SU-DHL-6 (cell line): Measurements from ENCODE around the gene SLC30A7.

ENCODE experiments used
- H2AFZ ChIP-seq: fragments of 200-600 bp; sonication (generic); 2 replicates; pipeline ENCODE4 v1.6.1; 2014; ENCODE audit warnings: low read depth, mild to moderate bottlenecking, moderate library complexity, mixed read lengths, antibody characterized with exemption, low read length; ENCODE audit not compliant: severe bottlenecking
- H3F3A ChIP-seq: fragments of 200-600 bp; shearing (Covaris generic); 2 replicates; pipeline ENCODE4 v1.6.0; 2016; ENCODE audit warnings: antibody characterized with exemption, mild to moderate bottlenecking; ENCODE audit not compliant: insufficient read depth
- H3K27ac ChIP-seq: fragments of 200-600 bp; sonication (generic); 2 replicates; pipeline ENCODE4 v1.5.1; 2016; ENCODE audit warnings: low read depth, mild to moderate bottlenecking, low read length, moderate library complexity, mixed read lengths
- H3K27me3 ChIP-seq: fragments of 200-600 bp; sonication (generic), shearing (Covaris generic); 2 replicates; pipeline ENCODE4 v1.6.0; 2014; ENCODE audit warnings: mild to moderate bottlenecking, low read length
- H3K36me3 ChIP-seq: fragments of 200-600 bp; sonication (generic); 2 replicates; pipeline ENCODE4 v1.6.1; 2014; ENCODE audit warnings: mild to moderate bottlenecking, low read length, mixed read lengths
- H3K4me2 ChIP-seq: fragments of 300-600, 200-600 bp; shearing (Covaris generic), sonication (generic); 2 replicates; pipeline ENCODE4 v1.6.0; 2014; ENCODE audit warnings: low read length, low read depth, mild to moderate bottlenecking; ENCODE audit not compliant: poor library complexity, severe bottlenecking
- H3K4me3 ChIP-seq: fragments of 200-600 bp; sonication (generic); 2 replicates; pipeline ENCODE4 v1.5.1; 2014; ENCODE audit warnings: antibody characterized with exemption, low read length, mild to moderate bottlenecking, mixed read lengths; ENCODE audit not compliant: insufficient read depth, poor library complexity, severe bottlenecking
- H3K79me2 ChIP-seq: fragments of 200-600 bp; sonication (generic); 2 replicates; pipeline ENCODE4 v1.6.1; 2014; ENCODE audit warnings: mild to moderate bottlenecking, low read length, moderate library complexity; ENCODE audit not compliant: insufficient read depth
- H3K9ac ChIP-seq: fragments of 200-600 bp; sonication (generic); 2 replicates; pipeline ENCODE4 v1.7.0; 2014; ENCODE audit warnings: mild to moderate bottlenecking, low read length
- H3K9me2 ChIP-seq: fragments of 200-600 bp; sonication (generic); replicated peaks from 2 replicates; pipeline ENCODE4 v1.6.1; 2014; ENCODE audit warnings: low read length; ENCODE audit not compliant: insufficient read depth
- H3K9me3 ChIP-seq: fragments of 200-600 bp; sonication (generic); 2 replicates; pipeline ENCODE4 v1.6.1; 2014; ENCODE audit warnings: low read length, mixed read lengths; ENCODE audit not compliant: insufficient read depth
- H4K20me1 ChIP-seq: fragments of 200-600 bp; sonication (generic); 2 replicates; pipeline ENCODE4 v1.6.1; 2014; ENCODE audit warnings: low read depth, mild to moderate bottlenecking, antibody characterized with exemption, low read length, moderate library complexity, mixed read lengths
- EZH2phosphoT487 ChIP-seq: fragments of 200-600 bp; sonication (generic), shearing (Covaris generic); conservative IDR thresholded peaks from 2 replicates; pipeline ENCODE4 v1.6.1; 2018; ENCODE audit warnings: mild to moderate bottlenecking, antibody characterized with exemption, low read length, moderate library complexity, mixed read lengths
- TF ChIP-seq, protein P1 (sequence below): fragments of 200-600 bp; sonication (generic); IDR thresholded peaks from one replicate; pipeline ENCODE4 v1.5.1; 2017; ENCODE audit warnings: antibody characterized with exemption, mild to moderate bottlenecking, low read length, moderate library complexity; ENCODE audit not compliant: insufficient read depth, poor library complexity, severe bottlenecking

Gene SLC30A7

DNA sequence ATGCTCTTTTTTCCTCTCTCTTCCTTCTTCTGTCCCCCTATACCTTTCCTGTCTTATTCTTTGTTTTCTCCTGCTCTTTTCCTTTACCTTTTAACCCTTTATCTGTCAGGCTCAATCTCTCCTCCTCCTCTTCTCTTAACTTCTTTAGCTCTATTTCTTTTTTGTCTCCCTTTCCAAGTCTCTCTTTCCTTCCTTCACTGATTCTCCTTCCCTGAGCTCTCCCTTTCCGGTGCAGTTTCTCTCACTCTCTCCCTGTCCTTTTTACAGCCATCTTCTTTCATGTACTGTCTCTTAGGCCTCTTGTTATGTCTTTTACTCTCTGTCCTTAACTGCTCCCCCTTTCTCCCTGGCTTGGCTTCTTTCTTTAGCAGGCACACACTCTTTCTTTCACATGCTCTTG is 12.0 kb downstream of the SLC30A7 start:
- Histone ChIP-seq H3K4me2 (no peak overlapping the region), H3K27me3 (no peaks in the 10 kb centered on the region), H3K9ac (no peak overlapping the region), H3K9me2 (no peaks in the 10 kb centered on the region), H3K4me3 (no peak overlapping the region), H2AFZ (no peak overlapping the region), H3K9me3 (no peaks in the 10 kb centered on the region), H3K79me2 (peaks cover 13% of the 10 kb centered on the region; the same call in 1 of the 2 replicates), H3K27ac (no peak overlapping the region), H4K20me1 (no peaks in the 10 kb centered on the region), H3F3A (no peaks in the 10 kb centered on the region), H3K36me3 (peaks cover 48% of the 10 kb centered on the region; the same call in 1 of the 2 replicates)
- TF ChIP-seq, protein P1, sequence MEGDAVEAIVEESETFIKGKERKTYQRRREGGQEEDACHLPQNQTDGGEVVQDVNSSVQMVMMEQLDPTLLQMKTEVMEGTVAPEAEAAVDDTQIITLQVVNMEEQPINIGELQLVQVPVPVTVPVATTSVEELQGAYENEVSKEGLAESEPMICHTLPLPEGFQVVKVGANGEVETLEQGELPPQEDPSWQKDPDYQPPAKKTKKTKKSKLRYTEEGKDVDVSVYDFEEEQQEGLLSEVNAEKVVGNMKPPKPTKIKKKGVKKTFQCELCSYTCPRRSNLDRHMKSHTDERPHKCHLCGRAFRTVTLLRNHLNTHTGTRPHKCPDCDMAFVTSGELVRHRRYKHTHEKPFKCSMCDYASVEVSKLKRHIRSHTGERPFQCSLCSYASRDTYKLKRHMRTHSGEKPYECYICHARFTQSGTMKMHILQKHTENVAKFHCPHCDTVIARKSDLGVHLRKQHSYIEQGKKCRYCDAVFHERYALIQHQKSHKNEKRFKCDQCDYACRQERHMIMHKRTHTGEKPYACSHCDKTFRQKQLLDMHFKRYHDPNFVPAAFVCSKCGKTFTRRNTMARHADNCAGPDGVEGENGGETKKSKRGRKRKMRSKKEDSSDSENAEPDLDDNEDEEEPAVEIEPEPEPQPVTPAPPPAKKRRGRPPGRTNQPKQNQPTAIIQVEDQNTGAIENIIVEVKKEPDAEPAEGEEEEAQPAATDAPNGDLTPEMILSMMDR, result no peak
- no peak for TF ChIP-seq EZH2phosphoT487

DNA sequence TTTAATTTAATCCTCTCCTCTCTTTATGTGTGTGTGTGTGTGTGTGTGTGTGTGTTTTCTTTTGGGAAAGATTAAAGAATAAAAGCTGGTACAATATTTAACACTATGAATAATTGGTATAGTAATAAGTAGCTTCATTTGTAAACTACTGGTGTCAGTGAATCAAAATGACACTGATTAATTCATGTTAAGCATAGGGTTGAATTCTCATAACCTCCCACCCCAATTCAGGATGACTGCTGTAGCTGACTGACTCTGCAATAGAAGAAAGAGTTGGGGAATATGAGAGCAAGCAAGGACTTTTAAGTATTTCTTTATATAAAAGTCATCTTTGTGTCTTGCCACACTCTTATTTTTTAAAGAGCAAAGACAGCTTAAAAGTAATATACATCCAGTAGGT is 13.1 kb downstream of the SLC30A7 start:
- Histone ChIP-seq H2AFZ (no peak overlapping the region), H3K79me2 (0 out of 2 replicates have a peak, but pooled peaks cover 9% of the 10 kb centered on the region), H3K4me3 (no peak overlapping the region), H4K20me1 (no peaks in the 10 kb centered on the region), H3K4me2 (no peak overlapping the region), H3F3A (no peaks in the 10 kb centered on the region; the same call in 1 of the 2 replicates), H3K27ac (no peak overlapping the region), H3K9me2 (no peaks in the 10 kb centered on the region), H3K27me3 (no peaks in the 10 kb centered on the region), H3K36me3 (peaks cover 49% of the 10 kb centered on the region; the same call in 1 of the 2 replicates), H3K9me3 (no peaks in the 10 kb centered on the region), H3K9ac (no peak overlapping the region)
- TF ChIP-seq EZH2phosphoT487, result no peak
- TF ChIP-seq, protein P1, result no peak

DNA sequence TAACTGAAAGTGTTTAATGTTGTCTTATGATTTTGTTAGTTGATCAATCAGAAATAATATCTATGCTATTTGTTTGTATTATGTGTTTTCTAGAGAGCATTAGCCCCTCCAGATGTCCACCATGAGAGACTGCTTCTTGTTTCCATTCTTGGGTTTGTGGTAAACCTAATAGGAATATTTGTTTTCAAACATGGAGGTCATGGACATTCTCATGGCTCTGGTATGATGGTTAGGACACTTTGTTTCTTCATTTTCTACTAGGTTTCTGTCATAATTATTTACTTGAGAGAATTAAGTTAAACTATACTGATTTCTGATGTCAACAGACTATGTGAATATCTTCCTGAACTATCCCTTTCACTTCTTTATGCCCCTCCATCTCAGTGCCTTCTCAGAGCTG is 16.1 kb downstream of the SLC30A7 start:
- Histone ChIP-seq H3K9me2 (no peaks in the 10 kb centered on the region), H3K9me3 (no peaks in the 10 kb centered on the region), H3K27ac (no peak overlapping the region), H3K4me2 (no peak overlapping the region), H2AFZ (no peak overlapping the region), H3K79me2 (no peaks in the 10 kb centered on the region), H3K9ac (no peak overlapping the region), H3F3A (peaks cover 2% of the 10 kb centered on the region; the same call in 1 of the 2 replicates), H3K4me3 (no peak overlapping the region), H3K27me3 (no peaks in the 10 kb centered on the region), H3K36me3 (peaks cover 50% of the 10 kb centered on the region; the same call in 1 of the 2 replicates), H4K20me1 (no peaks in the 10 kb centered on the region)
- TF ChIP-seq, protein P1, result no peak
- TF ChIP-seq EZH2phosphoT487, result no peak
